Endothelial cell of umbilical vein (primary cell): ENCODE results near the gene GRIK3. TPM values are rescaled to one million over a fixed set of nuclear protein-coding genes. Genes with fewer than 3 reads are reported as not detected.

Source experiments
- BruUV-seq: library from RNA; stranded (reverse); fragments of 400-500 nt; replicated peaks from 2 replicates; lab custom pipeline; 2021; lab: Mats Ljungman, UMichigan
- CTCF ChIA-PET: fragments of 300-600, 350-600 bp; sonication (Branson Sonifier 250); formaldehyde crosslinking; loops from one replicate; lab custom pipeline; 2021; ENCODE audit warnings: antibody characterized with exemption, inconsistent platforms; lab: Charles Lee
- POLR2A ChIA-PET: fragments of 300-600, 350-600 bp; sonication (Branson Sonifier 250); formaldehyde crosslinking; loops from one replicate; lab custom pipeline; 2021; ENCODE audit warnings: antibody characterized with exemption, inconsistent platforms; lab: Charles Lee
- DNase-seq: peaks from one replicate; pipeline ENCODE4 v3.0.0-alpha.2; 2011; ENCODE audit warnings: low read depth, low spot score
- FAIRE-seq: peaks from 2 replicates; lab custom pipeline; 2011; peaks lifted over from hg19 to GRCh38; lab: Jason Lieb, UNC
- H2AFZ ChIP-seq: 2 replicates; pipeline ENCODE4 v1.6.0; 2012; ENCODE audit warnings: low read depth, low read length, control low read depth, inconsistent platforms
- H3K27ac ChIP-seq: 2 replicates; pipeline ENCODE4 v1.5.1; 2011; ENCODE audit warnings: low read depth, mild to moderate bottlenecking, control low read depth, low read length, moderate library complexity; ENCODE audit not compliant: insufficient read depth
- H3K27me3 ChIP-seq, 2 experiments: 2 replicates each; pipeline versions ENCODE4 v1.6.0 to v1.6.1; 2011; ENCODE audit warnings: low read length in 2 of 2, mixed read lengths in 1 of 2; ENCODE audit not compliant: control insufficient read depth in 2 of 2, insufficient read depth in 2 of 2
- H3K36me3 ChIP-seq, 2 experiments: 2 replicates in 1 of 2; 3 replicates in 1 of 2; pipeline ENCODE4 v1.5.1; 2011; ENCODE audit warnings: low read length in 2 of 2, mild to moderate bottlenecking in 1 of 2, moderate library complexity in 1 of 2; ENCODE audit not compliant: control insufficient read depth in 2 of 2, insufficient read depth in 2 of 2; ENCODE audit errors: extremely low read depth in 1 of 2
- H3K4me1 ChIP-seq: 3 replicates; pipeline ENCODE4 v1.5.1; 2011; ENCODE audit warnings: mild to moderate bottlenecking, low read length; ENCODE audit not compliant: control insufficient read depth, insufficient read depth; ENCODE audit errors: extremely low read depth
- H3K4me2 ChIP-seq: 2 replicates; pipeline ENCODE4 v1.6.1; 2011; ENCODE audit warnings: low read length, control low read depth, mixed read lengths; ENCODE audit not compliant: insufficient read depth
- H3K4me3 ChIP-seq, 3 experiments: fragments of 200-600 bp in 1 of 3; sonication (generic), shearing (Covaris generic) in 1 of 3; replicated peaks in 1 of 3; 2 replicates each; pipeline ENCODE4 v1.5.1; 2011 to 2016; ENCODE audit warnings: control low read depth in 3 of 3, low read length in 3 of 3, mild to moderate bottlenecking in 2 of 3, inconsistent platforms in 1 of 3, low read depth in 1 of 3, moderate library complexity in 1 of 3; ENCODE audit not compliant: insufficient read depth in 1 of 3
- H3K79me2 ChIP-seq: 2 replicates; pipeline ENCODE4 v1.6.0; 2012; ENCODE audit warnings: low read length, inconsistent platforms; ENCODE audit not compliant: control insufficient read depth, insufficient read depth
- H3K9ac ChIP-seq: replicated peaks from 2 replicates; pipeline ENCODE3; 2011; ENCODE audit warnings: low read length, control low read depth; ENCODE audit not compliant: insufficient read depth; ENCODE audit errors: extremely low read depth
- H3K9me1 ChIP-seq: replicated peaks from 3 replicates; pipeline ENCODE4 v1.6.0; 2011; ENCODE audit warnings: mild to moderate bottlenecking, low read length; ENCODE audit not compliant: control insufficient read depth, insufficient read depth; ENCODE audit errors: extremely low read depth
- H3K9me3 ChIP-seq: replicated peaks from 2 replicates; pipeline ENCODE4 v1.5.1; 2012; ENCODE audit warnings: low read length, inconsistent platforms; ENCODE audit not compliant: control insufficient read depth, insufficient read depth
- H4K20me1 ChIP-seq: replicated peaks from 2 replicates; pipeline ENCODE3; 2011; ENCODE audit warnings: mild to moderate bottlenecking, low read length; ENCODE audit not compliant: control insufficient read depth, insufficient read depth; ENCODE audit errors: extremely low read depth
- EZH2 ChIP-seq: IDR thresholded peaks from 2 replicates; pipeline ENCODE4 v1.6.1; 2012; ENCODE audit warnings: borderline replicate concordance, low read depth, mild to moderate bottlenecking, moderate library complexity, low read length, inconsistent platforms; ENCODE audit not compliant: severe bottlenecking
- GATA2 ChIP-seq: IDR thresholded peaks from 2 replicates; pipeline ENCODE4 v1.7.0; 2011; ENCODE audit warnings: low read depth, mild to moderate bottlenecking, moderate library complexity, mixed read lengths, low read length; ENCODE audit not compliant: insufficient read length, insufficient read depth
- JUN ChIP-seq: IDR thresholded peaks from 2 replicates; pipeline ENCODE4 v1.6.1; 2011; ENCODE audit warnings: borderline replicate concordance, low read depth; ENCODE audit not compliant: insufficient read length, insufficient read depth
- MYC ChIP-seq: IDR thresholded peaks from one replicate; pipeline ENCODE4 v1.6.1; 2011; ENCODE audit warnings: mild to moderate bottlenecking, low read depth, low read length
- POLR2A ChIP-seq: IDR thresholded peaks from 2 replicates; pipeline ENCODE4 v1.6.1; 2012; ENCODE audit warnings: low read depth, mild to moderate bottlenecking, control low read depth, low read length
- POLR2AphosphoS5 ChIP-seq: IDR thresholded peaks from 2 replicates; pipeline ENCODE4 v1.6.1; 2012; ENCODE audit warnings: low read depth, mild to moderate bottlenecking, control low read depth, low read length, moderate library complexity; ENCODE audit not compliant: insufficient read depth
- dilution Hi-C: fragments of 300-500 bp; cut with MboI; formaldehyde crosslinking; loops from one replicate; pipeline ENCODE4 v1.15.0; 2019; ENCODE audit warnings: low sequenced_read_pairs; ENCODE audit not compliant: extremely low pct_ligation_motif_present
- intact Hi-C: fragments of 100-400 bp; cut with micrococcal nuclease; formaldehyde crosslinking; loops from one replicate; pipeline ENCODE4 v1.10.0; 2022
- polyA plus RNA-seq, 4 experiments: library from polyadenylated mRNA; depleted of rRNA in 3 of 4; stranded (reverse) in 3 of 4; unstranded in 1 of 4; fragments of >200 nt; gene quantifications; 2 replicates each; pipeline versions ENCODE4 v1.2.1 to v1.2.3, GENCODE V29; 2011 to 2012; ENCODE audit warnings: missing spikeins in 1 of 4
- total RNA-seq: library from RNA; stranded (reverse); gene quantifications from 2 replicates; pipeline ENCODE4 v1.2.3, GENCODE V29; 2021
- TF ChIP-seq, protein P1 (sequence below): IDR thresholded peaks from 2 replicates; pipeline ENCODE4 v1.6.1; 2011; ENCODE audit not compliant: insufficient read depth, insufficient read length
- TF ChIP-seq, protein P2 (sequence below), 2 donors: IDR thresholded peaks; 1 replicate in 1 of 2; 2 replicates in 1 of 2; pipeline ENCODE4 v1.5.1; 2011; ENCODE audit warnings: low read length in 2 of 2, mild to moderate bottlenecking in 2 of 2, moderate library complexity in 2 of 2, control low read depth in 1 of 2, inconsistent platforms in 1 of 2, low read depth in 1 of 2; ENCODE audit not compliant: insufficient read depth in 1 of 2; ENCODE audit errors: extremely low read depth in 1 of 2

The GRIK3 gene
- total and polyA plus RNA-seq, 2 donors (not counting 3 experiments of a cell fraction or from before 2014, with no cell fraction given): not detected

GRCh38 chr1:37021502-37021901, 12.8 kb downstream of the GRIK3 start:
- Histone ChIP-seq H3K4me2 (no peak overlapping the region), H3K36me3 (no peaks in the 10 kb centered on the region), H3K4me3 (no peak overlapping the region), H2AFZ (no peak overlapping the region), H3K9ac (no peak overlapping the region), H3K27ac (no peak overlapping the region), H4K20me1 (no peaks in the 10 kb centered on the region), H3K9me1 (no peaks in the 10 kb centered on the region), H3K9me3 (no peaks in the 10 kb centered on the region), H3K4me1 (no peaks in the 10 kb centered on the region), H3K27me3 (no peaks in the 10 kb centered on the region), H3K79me2 (no peaks in the 10 kb centered on the region)
- intact Hi-C loops: no loop called here
- dilution Hi-C loops: no loop called here
- BruUV-seq: no TSS peak
- no peak for TF ChIP-seq EZH2
- TF ChIP-seq, protein P1, sequence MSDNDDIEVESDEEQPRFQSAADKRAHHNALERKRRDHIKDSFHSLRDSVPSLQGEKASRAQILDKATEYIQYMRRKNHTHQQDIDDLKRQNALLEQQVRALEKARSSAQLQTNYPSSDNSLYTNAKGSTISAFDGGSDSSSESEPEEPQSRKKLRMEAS: no peak
- TF ChIP-seq, protein P2, sequence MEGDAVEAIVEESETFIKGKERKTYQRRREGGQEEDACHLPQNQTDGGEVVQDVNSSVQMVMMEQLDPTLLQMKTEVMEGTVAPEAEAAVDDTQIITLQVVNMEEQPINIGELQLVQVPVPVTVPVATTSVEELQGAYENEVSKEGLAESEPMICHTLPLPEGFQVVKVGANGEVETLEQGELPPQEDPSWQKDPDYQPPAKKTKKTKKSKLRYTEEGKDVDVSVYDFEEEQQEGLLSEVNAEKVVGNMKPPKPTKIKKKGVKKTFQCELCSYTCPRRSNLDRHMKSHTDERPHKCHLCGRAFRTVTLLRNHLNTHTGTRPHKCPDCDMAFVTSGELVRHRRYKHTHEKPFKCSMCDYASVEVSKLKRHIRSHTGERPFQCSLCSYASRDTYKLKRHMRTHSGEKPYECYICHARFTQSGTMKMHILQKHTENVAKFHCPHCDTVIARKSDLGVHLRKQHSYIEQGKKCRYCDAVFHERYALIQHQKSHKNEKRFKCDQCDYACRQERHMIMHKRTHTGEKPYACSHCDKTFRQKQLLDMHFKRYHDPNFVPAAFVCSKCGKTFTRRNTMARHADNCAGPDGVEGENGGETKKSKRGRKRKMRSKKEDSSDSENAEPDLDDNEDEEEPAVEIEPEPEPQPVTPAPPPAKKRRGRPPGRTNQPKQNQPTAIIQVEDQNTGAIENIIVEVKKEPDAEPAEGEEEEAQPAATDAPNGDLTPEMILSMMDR (IDR thresholded peaks at IDR 0.05; ENCODE audit: extremely low read depth in 1 of 2, insufficient read depth in 1 of 2, low read depth in 1 of 2, low read length in 2 of 2): no peak
- TF ChIP-seq GATA2: no peak
- no peak for TF ChIP-seq MYC
- no peak for TF ChIP-seq POLR2AphosphoS5
- TF ChIP-seq POLR2A: no peak
- no peak for TF ChIP-seq JUN
- DNase-seq (no peak), FAIRE-seq (no peak)
- ChIA-PET POLR2A (no interaction called here), CTCF (no interaction called here)
